Measurements from ENCODE around the gene WSCD2. TPM values are rescaled to one million over a fixed set of nuclear protein-coding genes. Genes with fewer than 3 reads are reported as not detected.

The WSCD2 gene
- total RNA-seq, 1 experiment from 2014 or later: 3.2 TPM

DNA sequence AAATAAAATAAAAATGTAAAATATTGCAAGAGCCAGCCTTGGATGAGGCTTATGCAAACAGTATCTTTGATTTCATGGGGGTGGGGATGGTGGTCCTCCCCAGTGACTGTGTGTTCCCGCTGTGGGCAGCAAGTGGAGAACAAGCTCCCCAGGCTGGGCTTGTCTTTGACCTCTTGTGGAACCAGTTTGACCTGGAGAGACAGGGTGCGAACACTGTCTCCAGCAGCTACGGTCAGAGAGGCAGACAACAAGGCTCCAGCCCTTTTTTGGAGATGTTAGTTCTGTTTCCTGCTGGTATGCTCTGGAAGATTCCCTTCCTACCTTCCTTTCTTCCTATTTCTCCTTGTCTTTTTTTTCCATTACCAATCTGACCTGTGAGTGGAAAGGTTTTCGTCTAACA is 21.8 kb upstream of the WSCD2 start:
- DNase-seq (ENCODE audit: low spot score): no peak

GRCh38 chr12:108109504-108109903 is 19.6 kb upstream of the WSCD2 start:
- DNase-seq (ENCODE audit: low spot score): no peak

GRCh38 chr12:108109954-108110353 is 19.1 kb upstream of the WSCD2 start:
- no peak for DNase-seq (ENCODE audit: low spot score)

DNA sequence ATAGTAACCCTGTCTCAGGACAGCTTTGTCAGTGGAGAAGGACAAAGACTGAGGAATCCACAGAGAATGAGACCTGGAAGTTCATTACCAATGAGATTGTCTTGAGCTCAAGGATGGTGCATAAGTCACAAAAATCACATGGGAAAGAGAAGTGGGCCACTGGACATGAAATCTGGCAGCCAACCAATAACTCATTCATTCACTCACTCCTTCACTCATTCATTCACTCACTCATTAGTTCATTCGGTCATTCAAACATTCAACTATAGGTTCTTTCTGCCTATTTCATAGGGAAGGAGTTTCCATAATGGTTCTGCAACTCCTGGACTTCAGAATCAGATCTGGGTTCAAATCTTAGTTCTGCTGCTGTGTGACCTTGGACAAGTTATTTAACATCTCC is 18.2 kb upstream of the WSCD2 start:
- DNase-seq (ENCODE audit: low spot score): no peak

- DNase-seq (ENCODE audit: low spot score): no peak
Observed at GRCh38 chr12:108112832-108113556, 16.1 kb upstream of the WSCD2 start.

GRCh38 chr12:108115123-108116121 is 13.7 kb upstream of the WSCD2 start:
- no peak for DNase-seq (ENCODE audit: low spot score)

- DNase-seq (ENCODE audit: low spot score): no peak
Observed at GRCh38 chr12:108116254-108116653, 12.8 kb upstream of the WSCD2 start.

- no peak for DNase-seq (ENCODE audit: low spot score)
Observed at GRCh38 chr12:108116699-108117098, 12.4 kb upstream of the WSCD2 start.

- DNase-seq (ENCODE audit: low spot score): peak; percentile 74
Observed at GRCh38 chr12:108117163-108117849, 11.8 kb upstream of the WSCD2 start.

DNA sequence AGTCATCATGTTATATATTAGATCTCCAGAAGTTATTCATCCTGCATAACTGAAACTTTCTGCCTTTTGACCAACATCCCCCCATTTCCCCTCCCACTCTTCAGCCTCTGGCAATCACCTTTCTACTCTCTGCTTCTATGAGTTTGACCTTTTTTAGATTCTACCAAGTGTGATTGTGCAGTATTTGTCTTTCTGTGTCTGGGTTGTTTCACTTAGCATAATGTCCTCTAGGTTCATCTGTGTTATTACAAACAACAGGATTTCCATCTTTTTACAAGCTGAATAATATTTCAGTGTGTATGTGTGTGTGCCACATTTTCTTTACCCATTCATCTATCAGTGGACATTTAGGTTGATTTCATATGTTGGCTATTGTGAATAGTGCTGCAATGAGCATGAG is 11.2 kb upstream of the WSCD2 start:
- DNase-seq (ENCODE audit: low spot score): no peak

DNA sequence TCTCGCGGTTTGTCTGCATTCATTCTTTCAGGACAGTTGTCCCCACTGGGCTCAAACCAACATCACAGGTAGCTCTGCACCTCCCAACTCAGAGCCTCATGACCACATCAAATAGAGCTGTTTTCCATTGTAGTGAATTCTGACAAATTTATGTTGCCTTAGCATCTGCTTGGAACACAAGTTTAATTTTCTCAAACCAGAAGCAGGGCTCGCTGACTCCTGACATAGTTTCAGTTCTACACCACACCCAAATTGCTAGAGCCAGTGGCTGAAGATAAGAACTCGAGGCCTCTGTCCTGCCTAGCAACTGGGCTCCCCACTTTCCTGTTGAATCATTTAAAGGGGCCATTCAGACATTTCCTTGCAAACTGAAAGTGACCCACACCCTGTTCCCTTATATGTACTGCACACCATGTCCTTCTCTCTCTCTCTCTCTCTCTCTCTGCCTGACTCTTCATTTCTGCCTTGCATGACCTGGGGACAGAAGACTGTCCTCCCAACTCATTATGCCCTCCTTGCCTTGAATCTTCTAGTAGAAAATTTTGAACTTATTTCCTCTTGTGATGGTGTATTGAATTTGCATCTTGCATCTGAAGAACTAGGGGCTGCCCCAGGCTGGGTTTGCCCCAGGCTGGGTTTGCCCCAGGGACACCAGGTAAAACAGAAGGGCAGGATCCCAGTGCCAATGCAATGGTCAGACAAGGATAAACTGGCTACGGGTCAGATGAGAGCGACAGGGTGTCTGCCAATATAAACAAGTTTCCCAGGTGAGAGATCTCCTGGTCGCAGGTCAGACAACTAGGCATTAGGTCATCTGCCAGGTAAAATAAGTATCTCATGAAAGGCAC is 9.7 kb upstream of the WSCD2 start:
- no peak for DNase-seq (ENCODE audit: low spot score)

DNA sequence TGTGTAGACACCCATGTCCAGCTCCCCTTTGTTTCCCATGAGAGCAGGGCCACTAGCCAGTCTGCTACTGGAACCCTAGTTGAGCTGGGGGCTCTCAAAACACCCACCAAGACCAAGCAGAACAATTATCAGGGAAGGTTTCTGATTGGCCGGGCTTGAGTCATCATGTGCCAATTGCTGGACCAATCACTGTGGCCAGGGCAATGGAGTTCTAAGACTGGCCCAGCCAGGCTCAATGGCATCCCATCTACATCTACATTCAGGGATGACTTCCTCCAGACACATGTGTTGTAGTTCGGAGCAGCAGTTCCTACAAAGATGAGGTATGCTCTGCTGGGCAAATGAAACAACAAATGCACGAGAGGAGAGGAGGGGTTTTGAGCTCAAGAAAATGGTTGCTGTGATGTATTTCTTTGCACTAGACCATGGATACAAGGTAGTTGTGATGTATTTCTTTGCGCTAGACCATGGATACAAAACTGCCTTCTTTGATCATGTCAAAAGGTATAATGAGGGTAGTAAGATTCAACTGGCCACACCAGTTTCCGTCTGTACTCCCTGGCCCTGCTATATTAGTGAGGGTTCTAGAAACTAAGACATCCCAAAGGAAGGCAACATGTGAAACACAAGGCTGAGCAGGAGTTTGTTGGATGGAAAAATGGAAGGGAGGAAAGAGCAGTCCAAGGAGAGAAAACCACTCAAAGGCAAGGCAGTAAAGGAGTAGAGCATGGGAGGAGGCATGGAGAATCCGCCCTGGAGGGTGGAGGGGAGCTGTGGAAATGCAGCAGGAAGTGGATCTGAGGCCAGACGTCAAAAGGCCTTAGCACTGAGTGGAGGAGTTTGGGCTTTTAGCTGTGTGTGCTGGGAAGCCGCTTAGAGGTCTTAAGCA is 8.9 kb upstream of the WSCD2 start:
- DNase-seq (ENCODE audit: low spot score): no peak

- no peak for DNase-seq (ENCODE audit: low spot score)
Observed at GRCh38 chr12:108120863-108121165, 8.3 kb upstream of the WSCD2 start.

- no peak for DNase-seq (ENCODE audit: low spot score)
Observed at GRCh38 chr12:108121320-108121719, 7.8 kb upstream of the WSCD2 start.

DNA sequence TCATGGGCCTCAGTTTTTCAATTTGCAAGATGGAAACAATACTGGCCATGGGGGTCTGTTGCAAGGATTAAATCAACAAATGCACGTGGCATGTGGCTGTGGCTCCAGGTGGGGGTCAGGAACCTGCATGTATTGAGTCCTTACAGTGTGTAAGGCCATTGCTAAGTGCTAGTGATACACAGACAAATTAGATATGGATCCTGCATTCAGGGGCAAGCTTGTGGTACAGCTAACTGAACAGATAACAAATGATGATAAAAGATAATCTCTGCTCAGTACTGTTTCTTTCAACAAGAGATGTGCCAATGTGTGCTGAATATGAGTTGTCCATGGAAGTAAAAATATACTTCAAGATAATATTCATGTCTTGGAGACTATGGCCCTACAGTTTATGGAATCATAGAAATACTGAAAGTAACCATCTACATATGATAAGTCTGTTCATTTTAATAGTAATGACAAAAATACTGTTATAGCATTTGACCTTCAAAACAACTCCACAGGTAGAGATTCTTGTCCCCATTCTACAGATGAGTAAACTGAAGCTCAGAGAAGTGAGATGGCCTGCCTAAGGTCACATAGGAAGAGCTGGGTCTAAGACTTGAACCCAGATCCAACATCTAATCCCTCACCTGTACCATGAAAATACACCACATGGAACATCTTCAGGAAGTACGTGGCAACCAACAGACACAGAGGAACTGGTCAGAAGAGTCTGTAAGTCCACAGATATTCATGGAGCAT is 7.2 kb upstream of the WSCD2 start:
- no peak for DNase-seq (ENCODE audit: low spot score)

DNA sequence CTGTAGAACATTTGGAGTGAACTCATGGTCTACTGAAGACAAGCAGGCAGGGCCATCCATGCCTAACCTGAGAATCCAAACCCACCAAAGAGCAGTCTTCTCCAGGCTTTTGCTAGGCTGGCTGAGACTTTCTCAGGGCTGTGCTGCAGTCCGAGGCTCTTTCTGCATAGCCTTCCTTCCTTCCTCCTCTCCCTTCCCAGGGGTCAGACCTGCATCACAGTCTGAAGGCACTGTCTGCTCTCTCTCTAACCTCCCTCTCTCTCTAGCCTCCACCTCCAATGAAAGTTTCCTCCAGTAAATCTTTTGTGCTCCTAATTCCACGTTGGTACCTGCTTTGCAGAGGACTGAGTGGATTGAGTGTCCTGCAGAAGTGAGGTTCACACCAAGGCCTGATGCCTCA is 6.4 kb upstream of the WSCD2 start:
- no peak for DNase-seq (ENCODE audit: low spot score)

- DNase-seq (ENCODE audit: low spot score): no peak
Observed at GRCh38 chr12:108123402-108123801, 5.7 kb upstream of the WSCD2 start.

GRCh38 chr12:108125073-108125472 is 4.0 kb upstream of the WSCD2 start:
- DNase-seq (ENCODE audit: low spot score): no peak

DNA sequence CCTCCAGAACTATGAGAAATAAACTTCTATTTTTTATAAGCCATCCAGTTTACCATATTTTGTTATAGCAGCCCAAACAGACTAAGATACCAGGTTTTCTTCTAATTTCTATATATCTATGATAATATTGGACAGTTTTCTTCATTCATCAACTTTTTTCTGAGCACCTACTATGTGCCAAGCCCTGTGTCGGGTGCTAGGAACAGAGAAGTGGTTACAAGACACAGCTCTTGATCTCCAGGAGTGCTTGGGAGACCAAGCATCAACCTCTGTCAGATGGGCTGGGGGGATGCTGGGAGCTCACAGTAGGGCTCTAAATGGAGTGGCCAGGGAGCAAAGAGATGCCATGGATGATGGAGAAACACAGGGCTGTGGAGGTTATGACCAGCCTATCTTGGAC is 2.9 kb upstream of the WSCD2 start:
- no peak for DNase-seq (ENCODE audit: low spot score)

DNA sequence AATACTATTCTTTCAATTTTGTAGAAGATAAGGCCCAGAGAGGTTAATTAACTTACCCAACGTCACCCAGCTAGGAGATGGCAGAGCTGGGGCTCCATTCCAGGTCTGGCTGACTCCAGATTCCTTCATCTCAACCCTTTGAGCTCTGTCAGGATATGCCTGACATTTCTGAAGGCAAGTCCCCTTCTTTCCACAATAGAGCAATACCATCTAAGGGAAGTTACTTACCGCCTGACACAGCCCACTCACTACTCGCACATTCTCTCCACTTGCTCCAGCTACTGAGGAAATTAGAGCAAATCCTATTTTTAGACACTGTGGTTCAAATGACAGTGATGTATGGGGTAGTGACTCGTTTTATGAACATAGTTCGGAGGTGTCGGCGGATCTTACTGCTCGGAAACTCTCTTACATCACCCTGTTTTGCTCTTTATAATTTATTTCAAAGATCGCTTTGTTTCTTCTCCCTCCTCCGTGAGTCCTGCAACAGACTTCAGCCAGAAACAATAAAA is 2.0 kb upstream of the WSCD2 start:
- no peak for DNase-seq (ENCODE audit: low spot score)

Data from H4 (cell line).